GM10266 (cell line): Measurements from ENCODE around the gene VTI1A.

Experiments
- DNase-seq: peaks from one replicate; pipeline ENCODE4 v3.0.0; 2012; ENCODE audit errors: extremely low spot score
- TF ChIP-seq, protein P1 (sequence below): IDR thresholded peaks from 2 replicates; pipeline ENCODE4 v1.5.1; 2012; ENCODE audit warnings: mild to moderate bottlenecking, low read depth; ENCODE audit not compliant: control insufficient read depth, insufficient read depth; ENCODE audit errors: missing control alignments

The VTI1A gene

GRCh38 chr10:112696592-112696991 is 249.6 kb downstream of the VTI1A start:
- no peak for DNase-seq
- TF ChIP-seq, protein P1, sequence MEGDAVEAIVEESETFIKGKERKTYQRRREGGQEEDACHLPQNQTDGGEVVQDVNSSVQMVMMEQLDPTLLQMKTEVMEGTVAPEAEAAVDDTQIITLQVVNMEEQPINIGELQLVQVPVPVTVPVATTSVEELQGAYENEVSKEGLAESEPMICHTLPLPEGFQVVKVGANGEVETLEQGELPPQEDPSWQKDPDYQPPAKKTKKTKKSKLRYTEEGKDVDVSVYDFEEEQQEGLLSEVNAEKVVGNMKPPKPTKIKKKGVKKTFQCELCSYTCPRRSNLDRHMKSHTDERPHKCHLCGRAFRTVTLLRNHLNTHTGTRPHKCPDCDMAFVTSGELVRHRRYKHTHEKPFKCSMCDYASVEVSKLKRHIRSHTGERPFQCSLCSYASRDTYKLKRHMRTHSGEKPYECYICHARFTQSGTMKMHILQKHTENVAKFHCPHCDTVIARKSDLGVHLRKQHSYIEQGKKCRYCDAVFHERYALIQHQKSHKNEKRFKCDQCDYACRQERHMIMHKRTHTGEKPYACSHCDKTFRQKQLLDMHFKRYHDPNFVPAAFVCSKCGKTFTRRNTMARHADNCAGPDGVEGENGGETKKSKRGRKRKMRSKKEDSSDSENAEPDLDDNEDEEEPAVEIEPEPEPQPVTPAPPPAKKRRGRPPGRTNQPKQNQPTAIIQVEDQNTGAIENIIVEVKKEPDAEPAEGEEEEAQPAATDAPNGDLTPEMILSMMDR: no peak

- no peak for DNase-seq
- TF ChIP-seq, protein P1: no peak
Observed at GRCh38 chr10:112698133-112698817, 251.3 kb downstream of the VTI1A start.

- DNase-seq: no peak
- TF ChIP-seq, protein P1: no peak
Observed at GRCh38 chr10:112698818-112699164, 251.8 kb downstream of the VTI1A start.

DNA sequence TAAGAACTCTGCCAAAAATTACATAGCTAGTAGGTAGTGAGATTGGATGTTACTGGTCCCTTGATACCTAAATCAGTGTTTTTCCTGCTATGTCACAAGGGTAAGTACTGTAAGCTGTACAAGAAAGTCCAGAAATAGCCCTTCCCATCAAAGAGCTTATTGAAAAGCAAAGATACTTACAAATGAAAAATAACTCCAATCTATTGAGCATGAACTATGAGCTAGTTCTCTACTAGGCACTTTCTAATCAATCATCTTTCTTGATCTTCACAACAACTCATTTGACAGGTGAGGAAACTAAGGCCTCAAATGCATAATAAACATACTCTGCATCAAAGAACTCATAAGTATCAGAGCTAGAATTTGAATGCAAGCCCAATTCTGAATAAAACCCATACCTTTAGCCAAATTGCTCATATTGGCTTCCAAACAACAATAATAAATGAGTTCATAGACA is 253.2 kb downstream of the VTI1A start:
- no peak for DNase-seq
- TF ChIP-seq, protein P1: no peak

- DNase-seq: no peak
- TF ChIP-seq, protein P1: no peak
Observed at GRCh38 chr10:112701211-112701877, 254.3 kb downstream of the VTI1A start.

DNA sequence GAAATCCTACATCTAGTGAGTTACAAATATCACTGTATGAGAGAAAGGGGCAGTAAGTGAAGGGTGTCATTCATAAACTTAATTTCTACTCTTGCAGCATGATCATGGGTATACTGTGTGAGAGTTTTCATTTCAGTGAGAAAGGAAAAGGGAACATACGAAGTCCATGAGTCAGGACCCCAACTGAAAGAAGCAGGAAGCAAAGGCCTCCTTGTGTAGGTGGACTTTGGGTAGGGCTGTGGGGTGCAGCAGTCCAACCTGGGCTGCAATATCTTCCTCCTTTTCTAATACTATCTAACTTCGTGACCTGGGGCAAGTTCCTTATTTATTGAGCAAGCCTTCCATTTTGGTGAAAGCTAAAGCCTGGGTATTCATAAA is 254.9 kb downstream of the VTI1A start:
- TF ChIP-seq, protein P1: no peak
- no peak for DNase-seq

DNA sequence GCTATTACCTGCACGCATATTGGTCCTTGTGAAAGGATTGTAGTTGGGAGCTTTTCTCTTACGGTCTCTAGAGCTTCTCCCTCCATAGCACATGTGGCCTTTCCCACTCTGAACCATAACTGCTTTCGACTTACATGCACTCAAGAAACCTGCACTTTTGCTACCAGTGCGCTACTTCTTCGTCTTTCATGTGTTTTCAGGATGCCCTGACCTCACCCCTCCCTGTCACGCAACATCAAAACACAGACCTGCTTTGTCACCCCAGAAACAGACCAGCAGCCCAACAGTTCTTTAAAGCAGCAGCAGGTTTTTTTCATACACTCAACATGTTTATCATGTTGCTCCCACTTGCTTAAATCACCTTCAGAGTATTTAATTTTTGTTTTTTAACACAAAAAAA is 259.6 kb downstream of the VTI1A start:
- TF ChIP-seq, protein P1: no peak
- DNase-seq: no peak
